Parathyroid adenoma (tissue), 2 donors: ENCODE results near the gene PMVK.
A peak's percentile ranks its signal among the peaks of the same experiment; 100 is the strongest.
"Not testable (repeated sequence)": the region's sequence is repeated elsewhere in the genome, so short reads cannot be mapped to it uniquely, and the experiment has no call there.

Experiments
- H2AFZ ChIP-seq: fragments of 300-600 bp; sonication (generic); one replicate; pipeline ENCODE4 v1.7.0; 2017; ENCODE audit warnings: antibody characterized with exemption, mild to moderate bottlenecking
- H3K27ac ChIP-seq: fragments of 300-600 bp; sonication (generic); one replicate; pipeline ENCODE4 v1.7.0; 2017
- H3K27me3 ChIP-seq: fragments of 300-600 bp; sonication (generic); one replicate; pipeline ENCODE4 v1.7.0; 2017; ENCODE audit warnings: low read length; ENCODE audit not compliant: control insufficient read depth, insufficient read depth
- H3K36me3 ChIP-seq: fragments of 300-600 bp; sonication (generic); one replicate; pipeline ENCODE4 v1.7.0; 2017; ENCODE audit warnings: low read length; ENCODE audit not compliant: control insufficient read depth, insufficient read depth
- H3K4me1 ChIP-seq: fragments of 300-600 bp; sonication (generic); one replicate; pipeline ENCODE4 v1.7.0; 2017; ENCODE audit warnings: control low read depth
- H3K4me2 ChIP-seq: fragments of 300-600 bp; sonication (generic); one replicate; pipeline ENCODE4 v1.7.0; 2017; ENCODE audit warnings: low read length
- H3K4me3 ChIP-seq: fragments of 300-600 bp; sonication (generic); one replicate; pipeline ENCODE4 v1.7.0; 2017; ENCODE audit warnings: low read depth, low read length
- H3K79me2 ChIP-seq: fragments of 300-600 bp; sonication (generic); one replicate; pipeline ENCODE4 v1.7.0; 2017; ENCODE audit warnings: control low read depth
- H3K9ac ChIP-seq: fragments of 300-600 bp; sonication (generic); one replicate; pipeline ENCODE4 v1.7.0; 2017; ENCODE audit warnings: mild to moderate bottlenecking
- H3K9me3 ChIP-seq: fragments of 300-600 bp; sonication (generic); one replicate; pipeline ENCODE4 v1.7.0; 2017; ENCODE audit warnings: low read length; ENCODE audit not compliant: control insufficient read depth
- TF ChIP-seq, protein P1 (sequence below): fragments of 300-600 bp; sonication (generic); IDR thresholded peaks from one replicate; pipeline ENCODE4 v1.7.0; 2017; ENCODE audit warnings: antibody characterized with exemption, mild to moderate bottlenecking
- donor health status: primary hyperparathyroidism.

The PMVK gene

DNA sequence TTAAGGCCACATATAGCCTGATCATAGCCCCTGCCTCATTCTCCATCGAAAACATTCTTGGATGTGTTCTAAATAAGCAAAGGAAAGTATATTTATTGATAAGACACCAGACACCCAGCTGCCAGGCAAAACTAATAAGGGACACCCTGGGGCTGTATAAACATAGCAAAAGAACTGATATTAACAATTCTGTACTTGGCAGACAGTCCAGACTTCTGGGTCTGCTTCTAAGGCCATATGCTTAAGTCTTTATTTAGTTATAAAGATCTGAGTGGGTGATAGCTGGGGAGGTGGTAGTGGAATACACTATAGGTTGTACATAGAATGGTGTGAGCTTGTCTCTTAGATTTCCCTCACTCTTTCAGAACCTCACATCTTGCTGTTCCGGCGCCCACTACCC is 41.8 kb upstream of the PMVK start:
- no peak overlapping the region for H3K4me2 ChIP-seq
- H3K79me2 ChIP-seq: peaks cover 3% of the 10 kb centered on the region
- H3K27me3 ChIP-seq: no peaks in the 10 kb centered on the region
- no peak overlapping the region for H3K4me3 ChIP-seq
- TF ChIP-seq, protein P1, sequence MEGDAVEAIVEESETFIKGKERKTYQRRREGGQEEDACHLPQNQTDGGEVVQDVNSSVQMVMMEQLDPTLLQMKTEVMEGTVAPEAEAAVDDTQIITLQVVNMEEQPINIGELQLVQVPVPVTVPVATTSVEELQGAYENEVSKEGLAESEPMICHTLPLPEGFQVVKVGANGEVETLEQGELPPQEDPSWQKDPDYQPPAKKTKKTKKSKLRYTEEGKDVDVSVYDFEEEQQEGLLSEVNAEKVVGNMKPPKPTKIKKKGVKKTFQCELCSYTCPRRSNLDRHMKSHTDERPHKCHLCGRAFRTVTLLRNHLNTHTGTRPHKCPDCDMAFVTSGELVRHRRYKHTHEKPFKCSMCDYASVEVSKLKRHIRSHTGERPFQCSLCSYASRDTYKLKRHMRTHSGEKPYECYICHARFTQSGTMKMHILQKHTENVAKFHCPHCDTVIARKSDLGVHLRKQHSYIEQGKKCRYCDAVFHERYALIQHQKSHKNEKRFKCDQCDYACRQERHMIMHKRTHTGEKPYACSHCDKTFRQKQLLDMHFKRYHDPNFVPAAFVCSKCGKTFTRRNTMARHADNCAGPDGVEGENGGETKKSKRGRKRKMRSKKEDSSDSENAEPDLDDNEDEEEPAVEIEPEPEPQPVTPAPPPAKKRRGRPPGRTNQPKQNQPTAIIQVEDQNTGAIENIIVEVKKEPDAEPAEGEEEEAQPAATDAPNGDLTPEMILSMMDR: no peak
- no peak overlapping the region for H2AFZ ChIP-seq
- H3K4me1 ChIP-seq: no peaks in the 10 kb centered on the region
- no peaks in the 10 kb centered on the region for H3K9me3 ChIP-seq
- no peak overlapping the region for H3K9ac ChIP-seq
- H3K36me3 ChIP-seq: no peaks in the 10 kb centered on the region
- H3K27ac ChIP-seq: no peak overlapping the region

DNA sequence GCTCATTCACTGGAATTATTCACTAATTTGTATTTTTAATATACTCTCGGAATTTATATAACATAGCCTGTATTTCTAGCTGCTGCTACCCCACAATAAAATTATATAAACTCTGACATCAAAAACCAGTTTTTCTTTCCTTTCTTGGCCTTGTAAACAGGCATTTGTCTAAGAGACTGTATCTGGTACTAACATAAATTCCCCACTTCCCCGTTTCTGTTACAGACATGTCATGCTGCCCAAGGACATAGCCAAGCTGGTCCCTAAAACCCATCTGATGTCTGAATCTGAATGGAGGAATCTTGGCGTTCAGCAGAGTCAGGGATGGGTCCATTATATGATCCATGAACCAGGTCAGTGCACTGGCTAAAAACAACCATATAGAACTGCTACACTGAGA is 41.2 kb upstream of the PMVK start:
- not testable (repeated sequence) for H3K4me2 ChIP-seq, H3K27ac ChIP-seq, H3K9me3 ChIP-seq, H3K79me2 ChIP-seq, H2AFZ ChIP-seq, H3K9ac ChIP-seq, H3K36me3 ChIP-seq, H3K4me3 ChIP-seq, H3K4me1 ChIP-seq, H3K27me3 ChIP-seq

DNA sequence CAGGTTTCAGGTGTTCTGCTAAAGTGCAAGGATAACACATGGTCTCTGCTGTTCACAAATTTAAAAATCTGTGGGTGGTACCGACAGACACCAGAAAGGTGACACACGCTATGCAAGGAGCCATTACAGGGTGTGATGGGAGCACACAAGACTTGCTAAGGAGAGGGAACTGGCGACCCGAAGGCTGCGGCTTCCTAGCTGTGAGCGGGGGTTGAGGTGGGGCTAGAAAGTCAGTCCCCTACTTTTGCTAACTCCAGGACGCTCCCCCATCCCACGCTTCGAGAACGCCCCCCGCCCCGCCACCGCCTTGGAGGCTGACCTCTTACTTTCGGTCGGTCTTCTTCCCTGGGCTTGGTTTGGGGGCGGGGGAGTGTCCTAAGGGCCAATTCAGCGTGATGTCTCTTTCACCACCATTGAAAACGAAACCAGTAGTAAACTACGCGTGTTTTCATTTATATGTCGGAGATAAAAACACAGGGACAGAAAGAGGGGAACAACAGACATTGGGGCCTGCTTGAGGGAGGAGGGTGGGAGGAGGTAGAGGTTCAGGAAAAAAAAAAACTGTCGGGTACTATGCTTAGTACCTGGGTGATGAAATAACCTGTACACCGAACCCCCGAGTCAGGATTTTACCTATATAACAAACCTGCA is 39.0 kb upstream of the PMVK start:
- TF ChIP-seq, protein P1: no peak
- H2AFZ ChIP-seq: peak overlapping the region; percentile 52
- H3K79me2 ChIP-seq: peaks cover 2% of the 10 kb centered on the region
- no peak overlapping the region for H3K9ac ChIP-seq
- H3K9me3 ChIP-seq: no peaks in the 10 kb centered on the region
- peak overlapping the region; percentile 91 for H3K4me2 ChIP-seq
- H3K4me1 ChIP-seq: peaks cover 7% of the 10 kb centered on the region
- H3K27ac ChIP-seq: peak overlapping the region; percentile 98
- H3K4me3 ChIP-seq: peak overlapping the region; percentile 94
- H3K27me3 ChIP-seq: no peaks in the 10 kb centered on the region
- no peaks in the 10 kb centered on the region for H3K36me3 ChIP-seq

DNA sequence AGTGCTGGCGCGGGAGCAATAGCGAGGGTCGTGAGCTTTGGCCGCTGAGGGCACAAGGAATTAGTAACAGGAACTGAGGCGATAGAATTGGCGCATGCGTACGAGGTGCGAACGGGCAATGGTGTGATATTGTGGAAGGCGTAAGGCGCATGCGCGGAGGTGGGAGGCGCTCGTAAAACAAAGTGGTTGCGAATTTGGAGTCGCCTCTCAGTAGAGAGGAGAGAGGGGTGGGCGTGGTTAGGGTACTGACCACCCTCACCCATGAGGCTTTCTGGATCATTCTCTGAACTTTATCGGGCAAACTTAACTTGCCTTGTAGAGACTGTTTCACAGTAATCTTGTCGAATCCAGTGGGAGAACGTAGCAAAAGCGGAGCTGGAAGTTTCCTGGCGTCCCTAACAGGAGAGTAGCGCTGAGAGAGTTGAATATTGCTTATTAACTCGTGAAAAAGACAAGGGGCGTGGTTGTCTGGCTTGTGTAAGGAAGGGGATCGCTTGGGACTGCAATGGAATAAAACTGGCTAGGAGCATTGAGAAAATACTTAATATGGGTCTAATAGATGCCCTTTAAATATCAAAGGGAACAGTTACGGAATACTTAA is 38.4 kb upstream of the PMVK start:
- Histone ChIP-seq H3K27me3 (no peaks in the 10 kb centered on the region), H3K4me1 (peaks cover 7% of the 10 kb centered on the region), H2AFZ (peak overlapping the region; percentile 52), H3K27ac (peak overlapping the region; percentile 98), H3K4me3 (peak overlapping the region; percentile 94), H3K79me2 (peaks cover 2% of the 10 kb centered on the region), H3K36me3 (no peaks in the 10 kb centered on the region), H3K9ac (no peak overlapping the region), H3K9me3 (no peaks in the 10 kb centered on the region), H3K4me2 (peak overlapping the region; percentile 91)
- TF ChIP-seq, protein P1: no peak

DNA sequence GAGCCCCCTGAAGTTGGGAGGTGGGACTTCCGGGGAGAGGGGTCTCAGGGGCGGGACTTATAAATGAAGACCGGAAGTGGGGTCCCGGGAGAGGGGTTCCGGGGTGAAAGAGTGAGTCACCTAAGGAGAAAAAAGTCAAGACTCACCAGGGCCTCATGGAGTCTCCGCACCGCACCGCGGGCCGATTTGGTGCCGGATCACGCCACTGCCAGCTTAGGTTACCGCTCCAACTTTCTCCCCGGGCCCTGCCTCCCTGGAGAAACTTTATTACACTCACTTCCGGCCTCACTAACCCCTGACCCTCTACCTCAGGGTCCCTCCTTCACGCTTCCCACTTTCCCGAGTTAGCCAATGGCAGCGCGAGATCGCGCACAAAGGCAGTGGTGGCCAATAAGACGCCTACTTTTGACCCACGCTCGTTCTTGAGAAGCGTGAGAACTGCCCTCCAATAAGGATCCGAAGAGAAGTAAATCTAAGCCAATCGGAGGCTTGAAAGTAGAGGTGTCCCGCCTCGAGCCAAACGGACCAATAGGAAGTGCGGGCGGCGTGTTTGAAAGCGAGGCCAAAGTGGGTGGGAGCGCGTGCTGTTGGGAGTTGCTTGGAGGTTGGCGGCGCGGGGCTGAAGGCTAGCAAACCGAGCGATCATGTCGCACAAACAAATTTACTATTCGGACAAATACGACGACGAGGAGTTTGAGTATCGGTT is 37.7 kb upstream of the PMVK start, which contains the start of gene CKS1B:
CKS1B (plus strand) TSS at position 580 of the 706 bp plus-strand sequence; CDS start at position 645, 65 bp downstream.
- H3K79me2 ChIP-seq: peaks cover 2% of the 10 kb centered on the region
- peak within 1 kb of the TSS; percentile 94 for H3K4me3 ChIP-seq
- peak within 1 kb of the TSS; percentile 91 for H3K4me2 ChIP-seq
- TF ChIP-seq, protein P1: no peak
- peak within 1 kb of the TSS; percentile 61 for H2AFZ ChIP-seq
- peak within 1 kb of the TSS; percentile 98 for H3K27ac ChIP-seq
- H3K9me3 ChIP-seq: no peaks in the 10 kb centered on the region
- no peaks in the 10 kb centered on the region for H3K36me3 ChIP-seq
- peak within 1 kb of the TSS; percentile 77 for H3K9ac ChIP-seq
- H3K27me3 ChIP-seq: no peaks in the 10 kb centered on the region
- peaks cover 7% of the 10 kb centered on the region for H3K4me1 ChIP-seq
